Activated CD4-positive, alpha-beta T cell treated with anti-CD3 and anti-CD28 coated beads, Interleukin-2, amount 10 ng/mL, durations not matched to agents 24 days and 14 days (primary cell): ENCODE results near the gene DNM2. TPM values are rescaled to one million over a fixed set of nuclear protein-coding genes. Genes with fewer than 3 reads are reported as not detected.

Source experiments
- DNase-seq: peaks from one replicate; pipeline ENCODE4 v3.0.0; 2022
- H3K27ac Mint-ChIP-seq: one replicate; pipeline ENCODE4 v1.8.0; 2022; ENCODE audit warnings: mild to moderate bottlenecking, mixed read lengths
- H3K27me3 Mint-ChIP-seq: one replicate; pipeline ENCODE4 v1.8.0; 2022; ENCODE audit warnings: mixed read lengths
- H3K36me3 Mint-ChIP-seq: one replicate; pipeline ENCODE4 v1.8.0; 2022; ENCODE audit warnings: low read depth, mild to moderate bottlenecking, mixed read lengths
- H3K4me1 Mint-ChIP-seq: one replicate; pipeline ENCODE4 v1.8.0; 2021; ENCODE audit warnings: mixed read lengths
- H3K4me3 Mint-ChIP-seq: one replicate; pipeline ENCODE4 v1.8.0; 2022; ENCODE audit warnings: mild to moderate bottlenecking, moderate library complexity, mixed read lengths
- H3K9me3 Mint-ChIP-seq: one replicate; pipeline ENCODE4 v1.8.0; 2021; ENCODE audit warnings: mixed read lengths
- intact Hi-C: fragments of 100-400 bp; cut with micrococcal nuclease; formaldehyde crosslinking; loops from one replicate; pipeline ENCODE4 v1.15.1; 2023
- total RNA-seq: library from RNA; stranded (reverse); gene quantifications from 2 replicates; pipeline ENCODE4 v1.2.3, GENCODE V29; 2022

The DNM2 gene
- total RNA-seq, 1 donor from 2014 or later, result 211 TPM

- Mint-ChIP-seq H3K9me3 (no peaks in the 10 kb centered on the region), H3K27me3 (no peaks in the 10 kb centered on the region), H3K36me3 (peaks cover 53% of the 10 kb centered on the region), H3K27ac (no peak overlapping the region), H3K4me1 (peaks cover 19% of the 10 kb centered on the region), H3K4me3 (no peak overlapping the region)
- intact Hi-C loops, result no loop called here
- DNase-seq, result no peak
Measured at GRCh38 chr19:10817291-10818038, 99.6 kb downstream of the DNM2 start.

GRCh38 chr19:10818301-10819123 is 100.6 kb downstream of the DNM2 start:
- Mint-ChIP-seq H3K36me3 (peaks cover 48% of the 10 kb centered on the region), H3K27me3 (no peaks in the 10 kb centered on the region), H3K4me1 (peaks cover 11% of the 10 kb centered on the region), H3K9me3 (no peaks in the 10 kb centered on the region), H3K4me3 (no peak overlapping the region), H3K27ac (no peak overlapping the region)
- no peak for DNase-seq
- intact Hi-C loops, result no loop called here

- Mint-ChIP-seq H3K27me3 (no peaks in the 10 kb centered on the region), H3K4me1 (peaks cover 10% of the 10 kb centered on the region), H3K4me3 (no peak overlapping the region), H3K27ac (peak overlapping the region; percentile 75), H3K9me3 (no peaks in the 10 kb centered on the region), H3K36me3 (peaks cover 56% of the 10 kb centered on the region)
- intact Hi-C loops, result no loop called here
- DNase-seq, result no peak
Measured at GRCh38 chr19:10819124-10820060, 101.5 kb downstream of the DNM2 start.

GRCh38 chr19:10820173-10820572 is 102.3 kb downstream of the DNM2 start:
- no peaks in the 10 kb centered on the region for H3K9me3 Mint-ChIP-seq
- H3K27me3 Mint-ChIP-seq, result no peaks in the 10 kb centered on the region
- DNase-seq, result no peak
- H3K4me1 Mint-ChIP-seq, result peaks cover 7% of the 10 kb centered on the region
- H3K4me3 Mint-ChIP-seq, result no peak overlapping the region
- intact Hi-C loops, result no loop called here
- peaks cover 59% of the 10 kb centered on the region for H3K36me3 Mint-ChIP-seq
- peak overlapping the region; percentile 16 for H3K27ac Mint-ChIP-seq

GRCh38 chr19:10823690-10824089 is 105.8 kb downstream of the DNM2 start:
- intact Hi-C loops, result no loop called here
- H3K27me3 Mint-ChIP-seq, result no peaks in the 10 kb centered on the region
- H3K9me3 Mint-ChIP-seq, result no peaks in the 10 kb centered on the region
- H3K4me1 Mint-ChIP-seq, result peaks cover 7% of the 10 kb centered on the region
- peaks cover 57% of the 10 kb centered on the region for H3K36me3 Mint-ChIP-seq
- no peak overlapping the region for H3K4me3 Mint-ChIP-seq
- DNase-seq, result no peak
- no peak overlapping the region for H3K27ac Mint-ChIP-seq

GRCh38 chr19:10826231-10826630 is 108.4 kb downstream of the DNM2 start:
- no peaks in the 10 kb centered on the region for H3K27me3 Mint-ChIP-seq
- no peaks in the 10 kb centered on the region for H3K4me1 Mint-ChIP-seq
- peaks cover 41% of the 10 kb centered on the region for H3K36me3 Mint-ChIP-seq
- no peaks in the 10 kb centered on the region for H3K9me3 Mint-ChIP-seq
- no peak for DNase-seq
- H3K27ac Mint-ChIP-seq, result peak overlapping the region; percentile 49
- intact Hi-C loops, result no loop called here
- H3K4me3 Mint-ChIP-seq, result no peak overlapping the region

- no peak overlapping the region for H3K27ac Mint-ChIP-seq
- no peak for DNase-seq
- no peaks in the 10 kb centered on the region for H3K4me1 Mint-ChIP-seq
- peaks cover 38% of the 10 kb centered on the region for H3K36me3 Mint-ChIP-seq
- intact Hi-C loops, result no loop called here
- H3K27me3 Mint-ChIP-seq, result no peaks in the 10 kb centered on the region
- H3K4me3 Mint-ChIP-seq, result no peak overlapping the region
- H3K9me3 Mint-ChIP-seq, result no peaks in the 10 kb centered on the region
Measured at GRCh38 chr19:10826846-10827245, 109.0 kb downstream of the DNM2 start.

GRCh38 chr19:10828981-10829821 is 111.3 kb downstream of the DNM2 start:
- Mint-ChIP-seq H3K27me3 (no peaks in the 10 kb centered on the region), H3K27ac (no peak overlapping the region), H3K4me1 (no peaks in the 10 kb centered on the region), H3K36me3 (peaks cover 30% of the 10 kb centered on the region), H3K9me3 (no peaks in the 10 kb centered on the region), H3K4me3 (no peak overlapping the region)
- DNase-seq, result no peak
- intact Hi-C loops, result no loop called here

GRCh38 chr19:10829967-10830366 is 112.1 kb downstream of the DNM2 start:
- Mint-ChIP-seq H3K27ac (no peak overlapping the region), H3K4me3 (no peak overlapping the region), H3K4me1 (no peaks in the 10 kb centered on the region), H3K9me3 (no peaks in the 10 kb centered on the region), H3K36me3 (peaks cover 23% of the 10 kb centered on the region), H3K27me3 (no peaks in the 10 kb centered on the region)
- no peak for DNase-seq
- intact Hi-C loops, result no loop called here

GRCh38 chr19:10830370-10830769 is 112.5 kb downstream of the DNM2 start:
- no peak for DNase-seq
- Mint-ChIP-seq H3K27me3 (no peaks in the 10 kb centered on the region), H3K36me3 (peaks cover 19% of the 10 kb centered on the region), H3K4me1 (peaks cover 1% of the 10 kb centered on the region), H3K4me3 (no peak overlapping the region), H3K27ac (no peak overlapping the region), H3K9me3 (no peaks in the 10 kb centered on the region)
- intact Hi-C loops, result no loop called here

- DNase-seq, result no peak
- peaks cover 19% of the 10 kb centered on the region for H3K36me3 Mint-ChIP-seq
- no peaks in the 10 kb centered on the region for H3K9me3 Mint-ChIP-seq
- H3K4me1 Mint-ChIP-seq, result peaks cover 4% of the 10 kb centered on the region
- intact Hi-C loops, result no loop called here
- H3K4me3 Mint-ChIP-seq, result no peak overlapping the region
- no peaks in the 10 kb centered on the region for H3K27me3 Mint-ChIP-seq
- no peak overlapping the region for H3K27ac Mint-ChIP-seq
Measured at GRCh38 chr19:10830931-10831779, 113.3 kb downstream of the DNM2 start.
